HCT116 (cell line): ENCODE data around the gene TBC1D23.

Experiments used
- POLR2A ChIP-seq: IDR thresholded peaks from 2 replicates; pipeline ENCODE4 v1.7.0; 2011; ENCODE audit warnings: borderline replicate concordance; ENCODE audit not compliant: insufficient read depth, insufficient read length; ENCODE audit errors: extremely low read depth
- SRF ChIP-seq: IDR thresholded peaks from 2 replicates; pipeline ENCODE4 v1.6.1; 2012; ENCODE audit warnings: low read depth
- TF ChIP-seq, protein P1 (sequence below): IDR thresholded peaks from 2 replicates; pipeline ENCODE4 v1.6.1; 2012
- TF ChIP-seq, protein P2 (sequence below), 3 experiments: fragments of 200-600 bp in 1 of 3; sonication (generic) in 1 of 3; IDR thresholded peaks in 2 of 3; conservative IDR thresholded peaks in 1 of 3; 2 replicates each; pipeline ENCODE4 v1.5.1; 2012 to 2017; ENCODE audit warnings: low read depth in 2 of 3, low read length in 2 of 3, antibody characterized with exemption in 1 of 3, borderline replicate concordance in 1 of 3, control low read depth in 1 of 3, mild to moderate bottlenecking in 1 of 3, mixed read lengths in 1 of 3, mixed run types in 1 of 3, moderate library complexity in 1 of 3; ENCODE audit not compliant: insufficient read depth in 1 of 3

DNA sequence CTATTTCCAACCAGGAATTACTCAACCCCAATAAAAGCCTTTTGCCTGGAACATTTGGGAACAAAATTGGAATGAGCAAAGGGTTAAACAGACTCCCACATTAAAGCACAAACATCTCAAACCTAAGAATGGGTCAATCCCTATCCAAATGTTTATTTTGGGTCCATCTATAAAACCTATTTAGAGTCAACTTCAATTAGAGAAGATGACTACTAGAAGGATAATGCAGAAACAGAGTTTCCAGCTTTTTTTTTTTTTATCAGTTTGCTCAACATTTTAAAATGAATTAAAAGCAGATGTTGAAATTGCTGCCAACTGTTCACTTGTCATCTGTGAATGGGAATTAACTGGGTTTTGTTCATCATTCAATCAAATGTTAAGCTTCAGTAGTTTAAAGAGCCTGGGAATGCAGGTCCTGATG is 4.1 kb upstream of the TBC1D23 start:
- TF ChIP-seq SRF (no peak), POLR2A (no peak)
- TF ChIP-seq, protein P1, sequence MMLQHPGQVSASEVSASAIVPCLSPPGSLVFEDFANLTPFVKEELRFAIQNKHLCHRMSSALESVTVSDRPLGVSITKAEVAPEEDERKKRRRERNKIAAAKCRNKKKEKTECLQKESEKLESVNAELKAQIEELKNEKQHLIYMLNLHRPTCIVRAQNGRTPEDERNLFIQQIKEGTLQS: no peak
- TF ChIP-seq, protein P2, sequence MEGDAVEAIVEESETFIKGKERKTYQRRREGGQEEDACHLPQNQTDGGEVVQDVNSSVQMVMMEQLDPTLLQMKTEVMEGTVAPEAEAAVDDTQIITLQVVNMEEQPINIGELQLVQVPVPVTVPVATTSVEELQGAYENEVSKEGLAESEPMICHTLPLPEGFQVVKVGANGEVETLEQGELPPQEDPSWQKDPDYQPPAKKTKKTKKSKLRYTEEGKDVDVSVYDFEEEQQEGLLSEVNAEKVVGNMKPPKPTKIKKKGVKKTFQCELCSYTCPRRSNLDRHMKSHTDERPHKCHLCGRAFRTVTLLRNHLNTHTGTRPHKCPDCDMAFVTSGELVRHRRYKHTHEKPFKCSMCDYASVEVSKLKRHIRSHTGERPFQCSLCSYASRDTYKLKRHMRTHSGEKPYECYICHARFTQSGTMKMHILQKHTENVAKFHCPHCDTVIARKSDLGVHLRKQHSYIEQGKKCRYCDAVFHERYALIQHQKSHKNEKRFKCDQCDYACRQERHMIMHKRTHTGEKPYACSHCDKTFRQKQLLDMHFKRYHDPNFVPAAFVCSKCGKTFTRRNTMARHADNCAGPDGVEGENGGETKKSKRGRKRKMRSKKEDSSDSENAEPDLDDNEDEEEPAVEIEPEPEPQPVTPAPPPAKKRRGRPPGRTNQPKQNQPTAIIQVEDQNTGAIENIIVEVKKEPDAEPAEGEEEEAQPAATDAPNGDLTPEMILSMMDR (IDR thresholded peaks at IDR 0.05 in 2 of 3, conservative IDR thresholded peaks at IDR 0.05 in 1 of 3; ENCODE audit: borderline replicate concordance in 1 of 3, insufficient read depth in 1 of 3, low read depth in 2 of 3, low read length in 2 of 3): no peak
